WTC11 (cell line): Measurements from ENCODE around the gene SGO2. TPM values are rescaled to one million over a fixed set of nuclear protein-coding genes. Genes with fewer than 3 reads are reported as not detected.

Experiments used
- ATAC-seq: fragments of 200-7000 bp; cut with Tn5 transposase; 2 replicates; pipeline ENCODE4 v1.10.0; 2021; ENCODE audit warnings: mild to moderate bottlenecking, moderate library complexity
- CTCF ChIA-PET: fragments of 300-600 bp; sonication (Branson Sonifier 250); formaldehyde crosslinking; loops from one replicate; lab custom pipeline; 2021; ENCODE audit warnings: antibody characterized with exemption; lab: Charles Lee
- POLR2A ChIA-PET: fragments of 350-600 bp; sonication (Branson Sonifier 250); formaldehyde crosslinking; loops from one replicate; lab custom pipeline; 2021; ENCODE audit warnings: antibody characterized with exemption; lab: Charles Lee
- DNase-seq: peaks from one replicate; pipeline ENCODE4 v3.0.0; 2021; ENCODE audit warnings: low spot score
- H3K27ac Mint-ChIP-seq: 2 replicates; pipeline ENCODE4 v1.8.0; 2021; ENCODE audit warnings: mixed read lengths
- H3K27me3 Mint-ChIP-seq: 2 replicates; pipeline ENCODE4 v1.8.0; 2021; ENCODE audit warnings: low read depth, mild to moderate bottlenecking, moderate library complexity, mixed read lengths
- H3K36me3 Mint-ChIP-seq: 2 replicates; pipeline ENCODE4 v1.8.0; 2021; ENCODE audit warnings: mixed read lengths
- H3K4me1 Mint-ChIP-seq: 2 replicates; pipeline ENCODE4 v1.8.0; 2022; ENCODE audit warnings: mixed read lengths
- H3K4me3 Mint-ChIP-seq: 2 replicates; pipeline ENCODE4 v1.8.0; 2021; ENCODE audit warnings: mild to moderate bottlenecking, moderate library complexity, mixed read lengths
- H3K9me3 Mint-ChIP-seq: 2 replicates; pipeline ENCODE4 v1.8.0; 2021; ENCODE audit warnings: mixed read lengths
- AFF4 ChIP-seq: sonication (generic); formaldehyde crosslinking; IDR thresholded peaks from 2 replicates; pipeline ENCODE4 v1.8.1; 2023; ENCODE audit warnings: mild to moderate bottlenecking, missing genetic modification reagents, borderline replicate concordance
- CREM ChIP-seq: sonication (generic); formaldehyde crosslinking; IDR thresholded peaks from 2 replicates; pipeline ENCODE4 v1.8.1; 2022; ENCODE audit warnings: mild to moderate bottlenecking, missing genetic modification reagents, moderate library complexity
- E2F4 ChIP-seq: sonication (generic); formaldehyde crosslinking; IDR thresholded peaks from 2 replicates; pipeline ENCODE4 v1.8.1; 2022; ENCODE audit warnings: low read depth, mild to moderate bottlenecking, moderate library complexity, missing genetic modification reagents, borderline replicate concordance
- ELF4 ChIP-seq: sonication (generic); formaldehyde crosslinking; IDR thresholded peaks from 2 replicates; pipeline ENCODE4 v1.8.1; 2022; ENCODE audit warnings: low read depth, mild to moderate bottlenecking, moderate library complexity, missing genetic modification reagents
- HMGXB4 ChIP-seq: sonication (generic); formaldehyde crosslinking; IDR thresholded peaks from 2 replicates; pipeline ENCODE4 v1.8.1; 2023; ENCODE audit warnings: mild to moderate bottlenecking, moderate library complexity, missing genetic modification reagents
- KAT7 ChIP-seq: sonication (generic); formaldehyde crosslinking; IDR thresholded peaks from 2 replicates; pipeline ENCODE4 v1.8.1; 2023; ENCODE audit warnings: missing genetic modification reagents, mild to moderate bottlenecking, borderline replicate concordance
- MXD4 ChIP-seq: fragments of 250-450 bp; sonication (Bioruptor Pico); IDR thresholded peaks from 2 replicates; pipeline ENCODE4 v1.8.0; 2021; ENCODE audit warnings: mild to moderate bottlenecking, moderate library complexity, borderline replicate concordance
- RELA ChIP-seq: sonication (generic); formaldehyde crosslinking; IDR thresholded peaks from 2 replicates; pipeline ENCODE4 v1.8.1; 2022; ENCODE audit warnings: missing genetic modification reagents, mild to moderate bottlenecking, borderline replicate concordance
- USF1 ChIP-seq: sonication (generic); formaldehyde crosslinking; IDR thresholded peaks from 2 replicates; pipeline ENCODE4 v1.8.0; 2022; ENCODE audit warnings: mild to moderate bottlenecking, missing genetic modification reagents
- ZNF138 ChIP-seq: sonication (generic); formaldehyde crosslinking; conservative IDR thresholded peaks from 2 replicates; pipeline ENCODE4 v1.8.1; 2022; ENCODE audit warnings: mild to moderate bottlenecking, moderate library complexity, missing genetic modification reagents
- ZNF263 ChIP-seq: sonication (generic); formaldehyde crosslinking; IDR thresholded peaks from 2 replicates; pipeline ENCODE4 v1.8.1; 2022; ENCODE audit warnings: low read depth, mild to moderate bottlenecking, moderate library complexity, missing genetic modification reagents
- ZNF416 ChIP-seq: fragments of 250-450 bp; sonication (Bioruptor Pico); IDR thresholded peaks from 2 replicates; pipeline ENCODE4 v1.9.0; 2021; ENCODE audit warnings: mild to moderate bottlenecking, inconsistent platforms
- total RNA-seq: library from RNA; stranded (reverse); gene quantifications from 3 replicates; pipeline ENCODE4 v1.2.3, GENCODE V29; 2021
- TF ChIP-seq, protein P1 (sequence below): sonication (generic); formaldehyde crosslinking; IDR thresholded peaks from 2 replicates; pipeline ENCODE4 v1.8.0; 2023; ENCODE audit warnings: missing genetic modification reagents, mild to moderate bottlenecking, borderline replicate concordance
- TF ChIP-seq, protein P2 (sequence below): sonication (generic); formaldehyde crosslinking; IDR thresholded peaks from 2 replicates; pipeline ENCODE4 v1.8.1; 2022; ENCODE audit warnings: low read depth, missing genetic modification reagents, borderline replicate concordance
- TF ChIP-seq, protein P3 (sequence below): sonication (generic); formaldehyde crosslinking; IDR thresholded peaks from 2 replicates; pipeline ENCODE4 v1.8.1; 2022; ENCODE audit warnings: mild to moderate bottlenecking, moderate library complexity, missing genetic modification reagents
- TF ChIP-seq, protein P4 (sequence below): sonication (generic); formaldehyde crosslinking; IDR thresholded peaks from 2 replicates; pipeline ENCODE4 v1.8.1; 2023; ENCODE audit warnings: mild to moderate bottlenecking, missing genetic modification reagents, moderate library complexity

The SGO2 gene
- total RNA-seq, 1 experiment from 2014 or later = 34.1 TPM

- TF ChIP-seq HMGXB4 (CRISPR knock-in tag) = no peak
- TF ChIP-seq AFF4 (CRISPR knock-in tag) = no peak
- no peak for TF ChIP-seq RELA (CRISPR knock-in tag)
- TF ChIP-seq ZNF138 = no peak
- TF ChIP-seq CREM (CRISPR knock-in tag) = no peak
Measured at GRCh38 chr2:200614249-200614648, 88.2 kb downstream of the SGO2 start (continued).

DNA sequence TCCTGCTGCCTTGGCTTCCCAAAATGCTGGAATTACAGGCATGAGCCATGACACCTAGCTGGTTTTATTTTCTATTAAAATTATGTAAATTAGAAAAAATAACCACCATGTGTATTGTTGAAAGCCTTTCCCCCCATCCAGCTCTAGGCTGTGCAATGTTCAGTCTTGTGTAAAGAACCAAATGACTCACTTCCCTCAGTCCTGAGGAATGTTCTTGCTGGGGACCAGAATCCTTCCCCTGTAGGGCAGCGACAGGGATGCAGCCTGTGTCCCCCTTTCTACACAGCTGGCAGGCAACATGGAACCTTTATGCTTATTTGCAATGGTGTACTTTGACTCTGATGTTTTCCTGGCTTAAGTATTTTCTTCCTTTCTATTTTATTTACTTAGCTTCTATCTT is 89.2 kb downstream of the SGO2 start:
- ChIA-PET POLR2A (no interaction called here), CTCF (no interaction called here)
- H3K27ac Mint-ChIP-seq = no peak overlapping the region
- DNase-seq (no peak), ATAC-seq (peak; percentile 43; the same call in 1 of the 2 replicates)
- H3K9me3 Mint-ChIP-seq = no peaks in the 10 kb centered on the region
- no peak overlapping the region for H3K4me3 Mint-ChIP-seq
- no peaks in the 10 kb centered on the region for H3K36me3 Mint-ChIP-seq
- no peaks in the 10 kb centered on the region for H3K27me3 Mint-ChIP-seq
- H3K4me1 Mint-ChIP-seq = no peaks in the 10 kb centered on the region
- TF ChIP-seq MXD4 (CRISPR knock-in tag) = no peak
- TF ChIP-seq, protein P1, sequence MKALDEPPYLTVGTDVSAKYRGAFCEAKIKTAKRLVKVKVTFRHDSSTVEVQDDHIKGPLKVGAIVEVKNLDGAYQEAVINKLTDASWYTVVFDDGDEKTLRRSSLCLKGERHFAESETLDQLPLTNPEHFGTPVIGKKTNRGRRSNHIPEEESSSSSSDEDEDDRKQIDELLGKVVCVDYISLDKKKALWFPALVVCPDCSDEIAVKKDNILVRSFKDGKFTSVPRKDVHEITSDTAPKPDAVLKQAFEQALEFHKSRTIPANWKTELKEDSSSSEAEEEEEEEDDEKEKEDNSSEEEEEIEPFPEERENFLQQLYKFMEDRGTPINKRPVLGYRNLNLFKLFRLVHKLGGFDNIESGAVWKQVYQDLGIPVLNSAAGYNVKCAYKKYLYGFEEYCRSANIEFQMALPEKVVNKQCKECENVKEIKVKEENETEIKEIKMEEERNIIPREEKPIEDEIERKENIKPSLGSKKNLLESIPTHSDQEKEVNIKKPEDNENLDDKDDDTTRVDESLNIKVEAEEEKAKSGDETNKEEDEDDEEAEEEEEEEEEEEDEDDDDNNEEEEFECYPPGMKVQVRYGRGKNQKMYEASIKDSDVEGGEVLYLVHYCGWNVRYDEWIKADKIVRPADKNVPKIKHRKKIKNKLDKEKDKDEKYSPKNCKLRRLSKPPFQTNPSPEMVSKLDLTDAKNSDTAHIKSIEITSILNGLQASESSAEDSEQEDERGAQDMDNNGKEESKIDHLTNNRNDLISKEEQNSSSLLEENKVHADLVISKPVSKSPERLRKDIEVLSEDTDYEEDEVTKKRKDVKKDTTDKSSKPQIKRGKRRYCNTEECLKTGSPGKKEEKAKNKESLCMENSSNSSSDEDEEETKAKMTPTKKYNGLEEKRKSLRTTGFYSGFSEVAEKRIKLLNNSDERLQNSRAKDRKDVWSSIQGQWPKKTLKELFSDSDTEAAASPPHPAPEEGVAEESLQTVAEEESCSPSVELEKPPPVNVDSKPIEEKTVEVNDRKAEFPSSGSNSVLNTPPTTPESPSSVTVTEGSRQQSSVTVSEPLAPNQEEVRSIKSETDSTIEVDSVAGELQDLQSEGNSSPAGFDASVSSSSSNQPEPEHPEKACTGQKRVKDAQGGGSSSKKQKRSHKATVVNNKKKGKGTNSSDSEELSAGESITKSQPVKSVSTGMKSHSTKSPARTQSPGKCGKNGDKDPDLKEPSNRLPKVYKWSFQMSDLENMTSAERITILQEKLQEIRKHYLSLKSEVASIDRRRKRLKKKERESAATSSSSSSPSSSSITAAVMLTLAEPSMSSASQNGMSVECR = no peak
- no peak for TF ChIP-seq E2F4 (CRISPR knock-in tag)
- TF ChIP-seq ZNF416 = no peak
- TF ChIP-seq ELF4 = no peak
- TF ChIP-seq, protein P2, sequence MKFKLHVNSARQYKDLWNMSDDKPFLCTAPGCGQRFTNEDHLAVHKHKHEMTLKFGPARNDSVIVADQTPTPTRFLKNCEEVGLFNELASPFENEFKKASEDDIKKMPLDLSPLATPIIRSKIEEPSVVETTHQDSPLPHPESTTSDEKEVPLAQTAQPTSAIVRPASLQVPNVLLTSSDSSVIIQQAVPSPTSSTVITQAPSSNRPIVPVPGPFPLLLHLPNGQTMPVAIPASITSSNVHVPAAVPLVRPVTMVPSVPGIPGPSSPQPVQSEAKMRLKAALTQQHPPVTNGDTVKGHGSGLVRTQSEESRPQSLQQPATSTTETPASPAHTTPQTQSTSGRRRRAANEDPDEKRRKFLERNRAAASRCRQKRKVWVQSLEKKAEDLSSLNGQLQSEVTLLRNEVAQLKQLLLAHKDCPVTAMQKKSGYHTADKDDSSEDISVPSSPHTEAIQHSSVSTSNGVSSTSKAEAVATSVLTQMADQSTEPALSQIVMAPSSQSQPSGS (CRISPR knock-in tag) = no peak
- TF ChIP-seq HMGXB4 (CRISPR knock-in tag) = no peak
- TF ChIP-seq, protein P3, sequence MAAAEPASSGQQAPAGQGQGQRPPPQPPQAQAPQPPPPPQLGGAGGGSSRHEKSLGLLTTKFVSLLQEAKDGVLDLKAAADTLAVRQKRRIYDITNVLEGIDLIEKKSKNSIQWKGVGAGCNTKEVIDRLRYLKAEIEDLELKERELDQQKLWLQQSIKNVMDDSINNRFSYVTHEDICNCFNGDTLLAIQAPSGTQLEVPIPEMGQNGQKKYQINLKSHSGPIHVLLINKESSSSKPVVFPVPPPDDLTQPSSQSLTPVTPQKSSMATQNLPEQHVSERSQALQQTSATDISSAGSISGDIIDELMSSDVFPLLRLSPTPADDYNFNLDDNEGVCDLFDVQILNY = no peak
- TF ChIP-seq, protein P4, sequence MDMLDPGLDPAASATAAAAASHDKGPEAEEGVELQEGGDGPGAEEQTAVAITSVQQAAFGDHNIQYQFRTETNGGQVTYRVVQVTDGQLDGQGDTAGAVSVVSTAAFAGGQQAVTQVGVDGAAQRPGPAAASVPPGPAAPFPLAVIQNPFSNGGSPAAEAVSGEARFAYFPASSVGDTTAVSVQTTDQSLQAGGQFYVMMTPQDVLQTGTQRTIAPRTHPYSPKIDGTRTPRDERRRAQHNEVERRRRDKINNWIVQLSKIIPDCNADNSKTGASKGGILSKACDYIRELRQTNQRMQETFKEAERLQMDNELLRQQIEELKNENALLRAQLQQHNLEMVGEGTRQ = no peak
- no peak for TF ChIP-seq KAT7 (CRISPR knock-in tag)
- TF ChIP-seq USF1 (CRISPR knock-in tag) = no peak
- no peak for TF ChIP-seq ZNF263
